HG03342 (cell line): Measurements from ENCODE around the gene CCNQ.
"Not testable (repeated sequence)": the region's sequence is repeated elsewhere in the genome, so short reads cannot be mapped to it uniquely, and the experiment has no call there.

Source experiments
- ATAC-seq: cut with Tn5 transposase; IDR thresholded peaks from one replicate; pipeline ENCODE4 v1.9.1; 2021; ENCODE audit warnings: mild to moderate bottlenecking, moderate library complexity; ENCODE audit not compliant: unreplicated experiment

CCNQ gene

GRCh38 chrX:153623310-153624029 lies 24.5 kb upstream of the CCNQ start:
- no peak for ATAC-seq

GRCh38 chrX:153622661-153623309 lies 23.8 kb upstream of the CCNQ start:
- no peak for ATAC-seq

- ATAC-seq = no peak
These were observed 23.1 kb upstream of the CCNQ start for GRCh38 chrX:153621949-153622598.

- ATAC-seq = no peak
These were observed 21.6 kb upstream of the CCNQ start for GRCh38 chrX:153620576-153620975.

GRCh38 chrX:153614818-153615217 lies 15.9 kb upstream of the CCNQ start:
- no peak for ATAC-seq

GRCh38 chrX:153612413-153612812 lies 13.5 kb upstream of the CCNQ start:
- no peak for ATAC-seq

GRCh38 chrX:153611298-153612095 lies 12.6 kb upstream of the CCNQ start:
- no peak for ATAC-seq

- no peak for ATAC-seq
These were observed 11.9 kb upstream of the CCNQ start for GRCh38 chrX:153610836-153611213.

GRCh38 chrX:153609917-153610835 lies 11.2 kb upstream of the CCNQ start:
- ATAC-seq = peak; percentile 72

- no peak for ATAC-seq
These were observed 9.9 kb upstream of the CCNQ start for GRCh38 chrX:153608806-153609205.

- ATAC-seq = no peak
These were observed 9.4 kb upstream of the CCNQ start for GRCh38 chrX:153608376-153608775.

- no peak for ATAC-seq
These were observed 7.6 kb upstream of the CCNQ start for GRCh38 chrX:153606503-153606902.

GRCh38 chrX:153604666-153605380 lies 5.9 kb upstream of the CCNQ start:
- not testable (repeated sequence) for ATAC-seq

GRCh38 chrX:153603131-153603656 lies 4.3 kb upstream of the CCNQ start:
- ATAC-seq = no peak

GRCh38 chrX:153602601-153603000 lies 3.7 kb upstream of the CCNQ start:
- no peak for ATAC-seq

GRCh38 chrX:153601511-153602110 lies 2.7 kb upstream of the CCNQ start:
- no peak for ATAC-seq

- no peak for ATAC-seq
These were observed 2.0 kb upstream of the CCNQ start for GRCh38 chrX:153600921-153601320.

GRCh38 chrX:153600032-153600373 lies 1.1 kb upstream of the CCNQ start:
- no peak for ATAC-seq
